Islet of Langerhans (tissue), 1 donor: ENCODE data around the gene PDCL2.
A peak's percentile ranks its signal among the peaks of the same experiment; 100 is the strongest.

Experiments
- FAIRE-seq: peaks from one replicate; lab custom pipeline; 2011; peaks lifted over from hg19 to GRCh38; lab: Jason Lieb, UNC

PDCL2 gene

GRCh38 chr4:55538531-55538930 lies 53.5 kb downstream of the PDCL2 start:
- FAIRE-seq: no peak

DNA sequence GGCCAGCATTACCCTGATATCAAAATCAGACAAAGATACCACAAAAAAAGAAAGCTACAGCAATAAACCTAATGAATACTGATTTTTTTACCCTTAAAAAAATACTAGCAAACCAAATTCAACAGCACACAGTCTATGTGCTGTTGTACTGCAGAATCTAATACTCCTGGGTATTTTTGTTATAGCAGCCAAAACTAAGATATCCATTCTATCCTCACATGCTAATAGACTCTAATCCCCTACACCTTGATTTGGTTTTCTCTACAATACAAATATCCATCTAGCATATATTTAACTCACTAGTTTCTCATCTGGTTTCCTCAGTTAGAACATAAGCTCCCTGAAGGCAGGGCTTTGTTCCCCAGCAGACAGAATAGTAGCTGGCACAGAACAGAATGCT lies 57.7 kb downstream of the PDCL2 start:
- FAIRE-seq: no peak

DNA sequence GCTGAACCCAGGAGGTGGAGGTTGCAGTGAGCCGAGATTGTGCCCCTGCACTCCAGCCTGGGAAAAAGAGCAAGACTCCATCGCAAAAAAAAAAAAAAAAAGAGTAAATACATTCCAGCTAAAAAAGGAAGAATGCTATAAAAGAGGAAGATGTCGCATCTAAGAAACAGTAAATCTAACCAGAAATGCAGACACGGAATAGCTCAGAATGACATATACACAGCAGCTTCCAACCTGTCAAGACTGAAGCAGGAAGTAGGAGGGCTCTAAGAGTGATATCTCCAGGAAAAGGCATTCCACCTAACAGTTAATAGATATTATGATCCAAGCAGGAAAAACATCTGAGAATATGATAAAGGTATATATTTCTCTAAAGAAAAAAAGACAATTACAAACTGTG lies 61.4 kb downstream of the PDCL2 start:
- FAIRE-seq: no peak

GRCh38 chr4:55530167-55530566 lies 61.9 kb downstream of the PDCL2 start:
- no peak for FAIRE-seq

DNA sequence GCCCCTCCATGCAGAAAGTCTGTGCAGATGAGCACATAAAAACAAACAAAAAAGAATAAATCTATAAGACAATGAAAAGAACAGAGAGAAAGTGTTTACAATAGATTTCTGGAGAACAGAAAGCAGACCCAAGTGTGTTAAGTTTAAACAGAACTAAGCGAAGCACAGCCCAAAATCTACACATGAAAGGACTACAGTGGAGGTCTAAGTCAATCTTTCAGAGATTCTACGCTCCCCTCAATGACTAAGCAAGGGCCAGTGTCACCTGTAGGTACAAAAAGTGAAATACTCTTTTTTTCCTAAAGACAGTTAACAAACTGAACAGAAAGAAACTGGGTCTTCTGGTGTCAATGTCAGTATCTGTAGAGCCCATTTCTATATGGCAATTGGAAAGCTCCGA lies 63.6 kb downstream of the PDCL2 start:
- FAIRE-seq: no peak

DNA sequence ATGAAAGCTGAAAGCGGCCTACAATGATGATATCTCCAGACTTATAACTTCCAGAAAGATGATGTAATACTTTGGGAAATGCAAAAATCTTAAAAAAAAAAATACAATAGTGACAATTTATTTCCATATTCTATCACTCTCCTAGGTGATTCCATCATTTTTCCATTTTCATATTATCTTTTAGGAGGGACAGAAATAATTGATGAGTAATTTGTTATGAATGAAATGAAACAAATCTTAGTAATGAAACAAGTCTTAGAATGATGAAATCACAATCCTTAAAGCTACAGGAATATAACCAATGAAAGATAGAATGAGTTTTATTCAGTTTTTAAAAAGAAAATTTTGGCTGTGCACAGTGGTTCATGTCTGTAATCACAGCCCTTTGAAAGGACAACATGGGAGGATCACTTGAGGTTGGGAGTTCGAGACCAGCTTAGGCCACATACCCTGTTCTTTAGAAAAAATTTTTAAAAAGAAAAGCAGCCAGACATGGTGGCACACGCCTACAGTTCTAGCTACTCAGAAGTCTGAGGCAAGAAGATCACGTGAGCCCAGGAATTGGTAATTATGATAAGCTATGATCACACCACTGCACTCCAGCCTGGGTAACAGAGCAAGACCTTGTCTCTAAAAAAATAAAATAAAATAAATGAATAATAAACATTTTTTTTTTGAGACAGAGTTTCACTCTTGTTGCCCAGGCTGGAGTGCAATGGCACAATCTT lies 67.0 kb downstream of the PDCL2 start:
- peak; percentile 68 for FAIRE-seq

GRCh38 chr4:55518442-55518841 lies 73.6 kb downstream of the PDCL2 start:
- FAIRE-seq: no peak

DNA sequence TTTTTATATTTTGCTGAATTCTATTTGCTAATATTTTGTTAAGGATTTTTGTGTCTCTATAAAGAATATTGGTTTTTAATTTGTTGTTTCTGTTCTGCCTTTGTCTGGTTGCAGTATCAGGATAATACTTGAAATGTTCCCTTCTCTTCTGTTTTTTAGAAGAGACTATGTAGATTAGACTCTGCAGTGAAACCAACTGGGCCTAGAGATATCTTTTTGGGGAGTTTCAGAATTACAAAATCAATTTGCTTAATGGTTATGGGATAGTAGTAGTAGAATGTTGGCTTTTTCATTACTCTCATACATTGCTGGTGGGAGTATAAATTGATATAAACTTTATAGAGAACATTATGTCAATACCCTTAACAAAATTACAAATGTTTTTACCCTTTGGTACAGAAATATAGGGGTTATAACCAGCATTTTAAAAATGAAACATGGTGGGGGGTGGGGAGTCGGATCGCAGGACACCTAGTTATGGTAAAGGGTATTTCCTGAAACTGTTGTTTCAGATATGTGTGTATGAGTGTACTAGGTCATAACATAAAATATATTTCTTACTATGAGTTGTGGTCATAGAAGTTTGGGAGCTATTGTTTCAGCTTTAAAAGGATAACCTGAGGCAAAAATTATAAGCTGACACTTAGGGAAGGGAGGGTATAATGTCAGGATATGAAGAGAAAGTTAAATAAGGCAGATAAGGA lies 74.4 kb downstream of the PDCL2 start:
- FAIRE-seq: no peak

- FAIRE-seq: no peak
These were observed 79.0 kb downstream of the PDCL2 start for GRCh38 chr4:55512922-55513571.

- FAIRE-seq: no peak
These were observed 80.0 kb downstream of the PDCL2 start for GRCh38 chr4:55512077-55512476.

DNA sequence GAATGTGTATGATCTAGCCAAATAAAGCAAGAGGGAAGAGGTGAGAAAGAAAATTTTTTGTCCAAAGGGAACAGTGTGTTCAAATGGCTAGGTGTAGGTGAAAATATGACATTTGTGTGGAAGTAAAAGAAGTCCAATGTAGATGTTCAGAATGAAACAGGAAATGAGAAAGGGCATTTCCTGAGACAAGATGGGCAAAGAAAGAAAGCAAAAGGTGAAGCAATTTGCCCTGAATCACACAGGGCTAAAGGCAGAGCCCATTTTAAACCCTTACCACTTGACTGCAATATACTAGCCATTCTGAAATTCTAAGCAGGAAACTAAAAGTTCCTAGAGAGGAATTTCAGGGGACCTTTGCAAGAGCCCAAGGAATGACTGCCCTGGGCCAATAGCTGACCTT lies 81.4 kb downstream of the PDCL2 start:
- FAIRE-seq: no peak

GRCh38 chr4:55509266-55509665 lies 82.8 kb downstream of the PDCL2 start:
- no peak for FAIRE-seq

- FAIRE-seq: no peak
These were observed 84.4 kb downstream of the PDCL2 start for GRCh38 chr4:55507612-55508011.
